Cardiac septum (tissue), 1 donor: ENCODE data around the gene MMP27. TPM values are rescaled to one million over a fixed set of nuclear protein-coding genes. Genes with fewer than 3 reads are reported as not detected.

Experiments
- DNase-seq: peaks from one replicate; pipeline ENCODE4 v3.0.0-alpha.2; 2020; ENCODE audit warnings: low spot score
- intact Hi-C: fragments of 100-400 bp; cut with DNase I; formaldehyde crosslinking; loops from one replicate; pipeline ENCODE4 v1.14.0; 2022
- total RNA-seq: library from RNA; stranded (reverse); fragmentation: NEBNext Ultra II Directional; extraction: Animal tissue kit (Norgen Biotek cat#: 25700); gene quantifications from one replicate; pipeline ENCODE4 v1.2.1, GENCODE V29; 2021
- donor health status: DM: no; HTN: no; CAD: no.

The MMP27 gene
- total RNA-seq, 1 donor from 2014 or later, result not detected

DNA sequence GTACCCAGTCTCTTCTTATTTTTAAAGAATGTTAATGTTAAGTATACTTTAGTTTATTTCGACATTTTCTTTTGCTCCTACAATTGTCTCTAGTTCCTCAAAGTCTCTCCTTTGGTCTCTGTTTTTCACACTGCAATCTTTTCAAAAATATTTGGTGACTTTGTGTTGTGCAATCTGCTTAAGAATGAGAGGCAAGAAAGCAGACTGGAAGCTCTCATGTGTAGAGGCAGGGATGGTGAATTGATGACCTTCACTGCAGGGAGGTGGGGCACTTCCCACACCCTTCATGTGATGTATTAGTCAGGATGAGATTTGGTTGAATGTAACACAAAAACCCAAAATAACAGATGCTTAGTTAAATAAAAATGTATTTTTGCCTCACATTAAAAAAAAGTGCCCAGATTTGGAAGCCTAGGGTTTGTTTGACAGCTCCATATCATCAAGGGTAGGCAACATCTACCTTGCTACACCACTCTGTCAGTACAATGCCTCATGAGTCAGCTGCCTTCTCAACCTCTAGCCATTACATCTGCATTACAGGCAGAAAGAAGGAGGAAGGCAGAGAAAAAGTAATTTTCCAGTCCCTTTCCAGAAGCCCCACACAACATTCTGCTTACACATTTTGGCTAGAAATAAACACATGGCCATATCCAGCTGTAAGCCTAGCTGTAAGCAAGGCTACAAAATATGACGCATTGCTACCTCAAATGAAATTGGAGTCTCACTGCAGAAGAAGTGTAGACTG is 3.8 kb upstream of the MMP27 start:
- intact Hi-C loops, result no loop called here
- no peak for DNase-seq

DNA sequence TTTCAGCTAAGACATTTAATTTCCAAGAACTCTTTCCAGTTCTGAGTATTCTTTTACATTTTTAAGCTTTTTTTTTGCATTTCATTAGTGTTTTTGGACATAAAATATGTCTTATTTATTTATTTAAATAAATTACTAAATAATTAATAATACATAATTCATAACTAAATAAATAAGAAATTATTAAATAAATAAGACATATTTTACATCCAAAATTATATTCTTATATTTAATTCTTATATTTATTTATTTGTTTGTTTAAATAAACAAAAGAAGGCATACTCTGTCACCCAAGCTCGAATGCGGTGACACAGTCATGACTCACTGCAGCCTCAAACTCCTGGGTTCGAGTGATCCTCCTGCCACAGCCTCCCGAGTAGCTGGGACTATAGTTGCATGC is 3.1 kb upstream of the MMP27 start:
- DNase-seq, result no peak
- intact Hi-C loops, result no loop called here

DNA sequence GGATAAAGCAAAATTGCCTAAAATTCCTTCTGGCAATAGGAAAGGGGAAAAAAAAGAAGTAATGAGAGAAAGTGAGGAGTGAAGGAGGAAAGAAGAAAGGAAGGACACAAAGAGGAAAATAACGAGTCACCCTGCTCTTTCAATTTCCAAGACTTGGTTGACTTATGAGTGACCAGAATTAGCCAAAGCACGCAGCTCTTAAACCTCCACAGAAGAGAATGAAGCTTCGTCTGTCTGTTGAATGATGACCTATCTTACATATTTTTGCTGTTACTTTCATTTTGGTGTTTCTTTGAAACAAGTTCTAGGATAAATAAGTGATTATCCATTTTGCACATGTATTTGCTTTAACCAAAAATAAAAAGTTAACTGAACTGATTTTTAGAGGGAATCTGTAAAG is 728 bp downstream of the MMP27 start:
- DNase-seq, result no peak
- intact Hi-C loops, result no loop called here

DNA sequence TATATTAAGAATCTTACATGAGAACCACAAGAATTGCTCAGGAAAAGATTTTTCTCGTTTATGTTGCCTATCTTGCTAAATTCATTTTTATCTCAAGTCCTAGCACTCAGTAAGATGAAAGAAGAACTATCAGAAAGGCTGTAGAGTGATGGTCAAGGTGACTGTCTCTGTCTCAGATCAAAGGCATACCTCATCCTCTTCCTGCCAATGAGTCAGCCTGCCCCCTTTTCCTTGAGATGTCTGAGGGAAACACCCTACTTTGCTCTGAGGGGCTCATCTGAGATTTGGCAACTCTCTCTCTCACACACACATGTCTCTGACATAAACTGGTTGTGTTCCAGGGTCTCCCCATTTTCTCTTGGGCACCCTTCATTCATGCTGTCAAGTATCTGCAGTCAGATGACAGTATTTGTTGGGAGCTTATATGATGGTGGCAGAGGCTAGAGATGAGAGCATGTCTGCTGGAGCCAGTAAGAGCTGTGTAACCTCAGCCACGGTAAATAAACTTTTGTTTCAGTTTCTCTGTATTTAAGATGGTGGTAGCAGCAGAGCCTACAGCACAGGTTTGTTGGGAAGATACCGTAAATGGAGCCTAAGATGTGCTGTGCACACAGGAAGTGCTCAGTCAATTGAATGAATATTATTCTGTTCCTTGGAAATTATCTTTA is 1.6 kb downstream of the MMP27 start:
- no peak for DNase-seq

DNA sequence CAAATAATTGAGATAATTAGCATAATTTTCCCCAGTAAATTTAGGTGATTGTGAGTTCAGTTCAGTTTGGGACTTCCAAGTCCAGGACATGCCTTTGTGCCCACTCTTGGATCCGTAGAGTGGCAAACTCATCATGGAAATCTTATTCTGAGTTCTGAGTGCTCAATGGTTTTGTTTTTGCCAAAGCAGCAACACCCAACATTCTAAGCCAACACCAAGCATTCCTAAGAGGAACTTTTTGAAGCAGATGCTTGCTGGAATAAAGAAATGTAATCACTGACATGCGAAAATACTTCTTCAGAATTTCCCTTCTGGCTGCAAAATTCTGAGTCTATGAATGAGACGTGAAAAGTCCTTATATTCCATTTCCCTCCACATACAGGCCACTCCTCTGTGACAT is 10.4 kb downstream of the MMP27 start:
- no peak for DNase-seq
- intact Hi-C loops, result no loop called here

More for the DNA sequence above, 1.6 kb downstream of the MMP27 start:
- intact Hi-C loops, result no loop called here

DNA sequence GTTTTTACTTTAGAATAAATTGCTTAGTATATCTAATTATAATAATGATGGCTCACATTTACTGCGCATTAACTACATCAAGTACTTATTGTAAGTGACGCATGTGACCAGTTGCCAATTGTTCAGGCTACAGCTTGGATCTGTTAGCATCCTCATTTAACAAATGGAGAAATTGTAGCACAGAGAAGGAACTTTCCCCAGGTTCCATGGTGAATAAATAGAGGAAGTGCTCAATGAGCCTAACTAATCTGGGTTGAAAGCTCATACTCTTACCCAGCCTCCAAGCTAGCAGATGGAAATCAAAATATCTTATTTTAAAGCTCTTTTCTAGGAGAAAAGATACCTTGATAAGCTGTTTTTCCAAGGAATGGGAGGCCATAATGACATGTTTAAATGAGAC is 19.8 kb downstream of the MMP27 start:
- no peak for DNase-seq
- intact Hi-C loops, result no loop called here

DNA sequence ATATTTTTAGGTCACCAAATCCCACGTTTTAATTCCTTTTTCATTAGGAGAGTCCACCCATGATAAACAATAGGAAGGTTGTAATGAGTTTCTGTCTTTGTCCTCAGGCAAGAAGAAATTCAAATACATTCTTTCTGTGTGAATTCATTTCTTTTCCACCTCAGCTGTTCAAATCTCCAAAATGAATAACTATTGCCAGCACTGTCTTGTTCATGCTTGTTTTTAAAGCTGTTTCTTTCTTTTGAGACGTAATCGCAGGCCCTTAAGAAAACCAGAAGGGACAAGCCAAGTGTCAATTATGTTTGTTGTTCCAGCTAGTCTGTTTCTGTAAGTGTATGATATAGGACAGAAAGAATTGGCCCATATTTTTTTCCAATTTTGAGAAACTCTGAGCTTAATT is 20.2 kb downstream of the MMP27 start:
- DNase-seq, result no peak
- intact Hi-C loops, result no loop called here

DNA sequence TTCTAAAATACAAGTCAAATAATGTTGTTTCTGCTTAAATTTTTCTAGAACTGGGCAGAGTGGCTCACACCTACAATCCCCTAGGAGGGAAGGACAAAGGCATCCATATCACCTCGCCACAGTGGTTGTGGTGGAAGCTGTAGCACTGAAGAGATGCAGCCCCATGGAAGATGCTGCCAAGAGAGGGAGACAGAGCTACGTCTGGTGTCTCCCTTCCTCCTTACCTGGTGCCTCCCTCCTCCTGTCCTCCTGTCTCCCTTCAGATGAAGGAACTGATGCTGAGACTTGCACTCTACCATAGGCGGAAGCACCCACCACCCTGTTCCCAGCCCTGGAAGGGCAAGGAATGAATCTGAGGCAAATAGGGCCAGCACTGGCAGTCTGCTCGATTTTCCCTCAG is 22.3 kb downstream of the MMP27 start:
- intact Hi-C loops, result no loop called here
- no peak for DNase-seq

DNA sequence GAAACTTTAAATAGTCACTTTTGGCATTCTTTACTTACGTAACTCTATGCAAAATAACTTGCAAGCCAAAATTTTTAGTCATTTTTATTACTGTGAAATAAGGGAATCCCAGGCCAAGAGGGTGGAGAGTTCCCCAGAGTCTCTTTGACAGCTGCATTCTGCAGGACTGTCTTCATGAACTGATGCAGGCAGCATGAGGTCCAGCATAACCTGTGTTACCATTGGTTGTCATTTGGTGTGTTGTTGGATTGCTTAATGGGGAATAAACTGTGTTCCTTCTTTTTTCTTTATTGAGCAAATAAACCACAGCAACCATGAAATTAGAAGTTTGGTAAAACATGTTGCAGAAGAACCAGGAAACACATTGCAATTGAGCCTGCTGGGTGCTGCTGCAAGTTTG is 24.6 kb downstream of the MMP27 start:
- no peak for DNase-seq
- intact Hi-C loops, result no loop called here

DNA sequence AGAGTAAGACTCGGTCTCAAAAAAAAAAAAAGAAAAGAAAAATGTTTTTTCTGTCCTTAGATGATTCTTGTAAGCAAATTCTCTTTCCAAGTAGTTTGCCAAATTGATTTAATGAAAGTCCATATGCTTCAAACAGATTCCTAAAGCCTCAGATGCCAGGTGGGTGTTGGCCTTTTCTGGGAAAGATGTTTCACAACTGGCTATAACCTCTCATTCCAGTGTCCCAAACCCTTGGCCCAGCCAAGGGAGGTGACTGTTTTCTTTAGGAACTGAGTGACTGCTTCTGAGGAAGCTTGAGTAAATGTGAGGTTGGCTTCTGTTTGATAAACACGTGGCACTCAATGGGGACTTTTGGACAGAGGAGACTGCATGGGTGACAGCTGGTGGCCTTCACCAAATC is 27.5 kb downstream of the MMP27 start:
- no peak for DNase-seq
- intact Hi-C loops, result no loop called here

DNA sequence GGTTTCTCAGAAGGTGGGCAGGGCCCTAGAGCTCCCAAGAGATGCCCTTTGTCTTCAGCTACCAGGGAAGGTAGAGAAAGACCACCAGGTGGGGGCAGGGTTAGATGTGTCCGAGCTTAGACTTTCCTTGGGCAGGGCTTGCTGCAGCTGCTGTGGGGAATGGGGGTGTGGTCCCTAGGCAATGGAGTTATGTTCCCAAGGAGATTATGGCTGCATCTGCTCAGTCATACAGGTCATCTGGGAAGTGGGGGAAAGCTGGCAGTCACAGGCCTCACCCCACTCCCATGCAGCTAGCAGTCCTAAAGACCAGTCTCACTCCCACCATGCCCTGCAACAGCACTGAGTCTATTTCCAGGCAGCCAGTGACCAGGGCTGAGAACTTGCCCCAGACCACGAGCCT is 29.5 kb downstream of the MMP27 start:
- no peak for DNase-seq
- intact Hi-C loops, result no loop called here

DNA sequence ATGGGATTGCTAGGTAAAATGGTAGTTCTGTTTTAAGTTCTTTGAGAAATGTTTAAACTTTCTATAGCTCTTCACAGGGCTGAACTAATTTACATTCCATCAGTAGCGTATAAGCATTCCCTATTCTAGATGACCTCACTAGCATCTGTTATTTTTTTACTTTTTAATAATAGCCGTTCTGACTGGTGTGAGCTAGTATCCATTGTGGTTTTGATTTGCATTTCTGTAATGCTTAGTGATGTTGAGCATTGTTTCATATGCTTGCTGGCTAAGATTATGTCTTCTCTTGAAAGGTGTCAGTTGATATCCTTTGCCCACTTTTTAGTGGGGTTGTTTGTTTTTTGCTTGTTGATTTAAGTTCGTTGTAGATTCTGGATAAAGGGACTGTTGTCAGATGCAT is 35.9 kb downstream of the MMP27 start:
- no peak for DNase-seq
- intact Hi-C loops, result loop anchor here (5.0 kb wide), 1 partner anchor 172 kb away; no protein-coding TSS in a partner anchor

DNA sequence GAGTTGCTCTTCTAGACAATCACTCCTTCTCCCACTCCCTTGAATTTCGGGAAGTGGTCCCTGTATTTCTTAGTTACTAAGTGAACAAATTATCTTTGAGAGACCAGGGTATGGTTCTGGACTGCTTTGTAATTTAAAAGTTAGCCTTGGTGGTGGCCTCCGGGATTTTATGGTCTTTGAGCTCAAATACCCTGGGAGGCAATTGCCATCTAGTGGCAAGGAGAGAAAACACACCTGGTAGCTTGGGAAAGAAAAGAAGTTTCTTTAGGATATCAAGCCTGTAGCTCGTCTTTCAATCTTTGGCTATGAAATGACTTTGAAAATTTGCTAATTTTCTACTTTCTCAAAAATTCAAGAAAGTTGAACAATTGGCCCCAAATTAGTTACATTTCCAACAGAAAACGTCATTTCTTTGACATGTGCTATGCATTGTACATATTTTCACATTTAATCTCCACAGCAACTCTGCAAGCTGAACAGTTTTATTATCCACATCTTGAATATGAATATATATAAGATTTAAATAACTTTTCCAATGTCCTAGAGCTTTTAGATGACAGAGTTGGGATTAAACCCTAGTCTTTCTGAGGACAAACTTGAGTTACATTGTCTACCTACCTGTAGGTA is 39.1 kb downstream of the MMP27 start:
- no peak for DNase-seq
- intact Hi-C loops, result loop anchor here (5.0 kb wide), 1 partner anchor 169 kb away; no protein-coding TSS in a partner anchor

DNA sequence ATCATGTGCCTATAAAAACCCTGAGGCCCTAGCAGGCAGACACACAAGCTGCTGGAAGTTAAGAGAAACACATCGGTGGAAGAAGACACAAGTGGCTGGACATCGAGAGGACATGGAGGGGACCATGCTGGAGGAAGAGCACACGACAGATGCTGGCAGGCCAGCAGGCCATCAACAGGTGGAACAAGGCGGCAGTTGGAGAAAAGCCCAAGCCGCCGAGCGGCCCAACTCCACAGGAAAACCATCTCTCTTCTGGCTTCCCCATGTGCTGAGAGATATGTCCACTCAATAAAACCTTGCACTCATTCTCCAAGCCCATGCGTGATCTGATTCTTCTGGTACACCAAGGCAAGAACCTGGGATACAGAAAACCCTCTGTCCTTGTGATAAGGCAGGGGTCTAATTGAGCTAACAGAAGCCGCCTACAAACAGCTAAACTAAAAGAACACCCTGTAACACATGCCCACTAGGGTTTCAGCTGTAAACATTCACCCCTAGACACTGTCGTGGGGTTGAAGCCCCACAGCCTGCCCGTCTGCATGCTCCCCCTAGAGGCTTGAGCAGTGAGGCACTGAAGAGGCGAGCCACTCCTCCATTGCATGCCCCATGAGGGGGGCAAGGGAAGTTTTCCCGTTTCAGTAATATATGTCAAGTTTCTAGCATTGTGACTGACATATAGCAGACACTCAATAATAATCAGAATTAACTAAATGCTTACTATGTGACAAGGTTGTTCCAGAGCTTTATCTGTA is 41.4 kb downstream of the MMP27 start:
- no peak for DNase-seq
- intact Hi-C loops, result no loop called here

DNA sequence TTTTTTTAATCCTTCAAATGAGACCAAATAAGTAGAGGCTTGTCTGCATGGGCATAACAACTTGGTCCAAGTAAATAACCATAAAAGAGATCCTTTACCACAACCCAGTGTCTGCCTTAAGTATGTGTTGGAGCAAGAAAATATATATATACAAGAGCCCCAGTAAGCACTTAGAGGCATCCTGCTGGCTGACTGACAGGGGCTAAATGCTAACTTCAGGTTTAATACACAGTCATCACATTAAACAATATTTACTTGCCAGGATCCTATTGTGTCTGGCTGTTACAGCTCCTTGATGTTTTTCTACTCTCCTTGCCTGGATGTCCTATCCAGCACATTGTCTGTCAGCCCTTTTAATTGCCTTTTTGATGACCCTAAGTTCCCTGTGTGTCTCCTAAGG is 43.0 kb downstream of the MMP27 start:
- DNase-seq, result no peak
- intact Hi-C loops, result no loop called here

DNA sequence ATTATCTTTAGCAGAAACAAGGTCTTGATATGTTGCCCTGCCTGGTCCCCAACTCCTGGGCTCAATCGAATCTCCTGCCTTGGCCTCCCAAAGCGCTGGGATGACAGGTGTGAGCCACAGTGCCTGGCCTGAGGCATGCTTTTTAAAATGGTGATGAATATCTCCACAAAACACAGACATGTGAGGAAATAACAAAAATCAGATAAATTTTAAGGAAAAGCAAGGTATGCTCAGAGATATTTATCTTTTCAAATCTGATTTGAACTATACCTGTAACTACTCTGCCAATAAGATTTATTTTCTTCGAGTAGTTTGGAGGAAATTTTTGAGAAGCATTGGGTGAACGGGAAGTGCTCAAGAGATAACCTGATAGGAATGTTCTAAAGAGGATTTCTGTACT is 44.5 kb downstream of the MMP27 start:
- DNase-seq, result no peak
- intact Hi-C loops, result no loop called here

DNA sequence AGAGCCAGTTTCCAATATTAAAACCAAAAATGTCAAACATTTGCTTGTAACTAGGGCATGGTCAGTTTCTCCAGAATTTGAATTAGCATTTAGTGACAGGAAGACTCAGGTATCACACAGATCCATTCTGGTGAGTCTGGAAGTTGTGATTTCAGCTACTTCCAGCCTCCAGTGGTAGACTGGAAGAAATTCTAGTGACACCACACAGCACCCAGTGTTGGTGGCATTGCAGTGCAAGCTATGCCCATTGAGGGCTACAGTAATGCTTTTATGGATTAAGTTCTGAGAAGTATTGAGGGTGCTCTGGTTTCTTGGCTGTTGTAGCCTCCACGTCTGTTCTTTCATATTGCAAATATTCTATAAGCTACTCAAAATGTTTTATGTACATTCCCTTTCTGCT is 49.0 kb downstream of the MMP27 start:
- intact Hi-C loops, result no loop called here
- DNase-seq, result no peak

DNA sequence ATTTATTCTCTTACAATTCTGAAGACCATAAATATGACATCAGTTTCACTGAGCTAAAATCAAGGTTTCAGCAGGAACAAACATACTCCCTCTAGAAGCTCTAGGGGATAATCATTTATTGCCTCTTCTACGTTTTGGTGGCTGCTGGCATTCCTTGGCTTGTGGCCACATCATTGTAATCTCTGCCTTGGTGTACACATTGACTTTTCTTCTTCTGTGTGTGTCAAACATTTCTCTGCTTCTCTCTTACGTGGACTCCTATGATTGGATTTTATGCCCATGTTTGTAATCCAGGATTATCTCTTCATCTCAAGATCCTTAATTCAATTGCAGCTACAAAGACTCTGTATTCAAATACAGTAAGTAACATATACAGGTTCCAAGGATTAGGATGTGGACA is 50.0 kb downstream of the MMP27 start:
- intact Hi-C loops, result no loop called here
- DNase-seq, result no peak

DNA sequence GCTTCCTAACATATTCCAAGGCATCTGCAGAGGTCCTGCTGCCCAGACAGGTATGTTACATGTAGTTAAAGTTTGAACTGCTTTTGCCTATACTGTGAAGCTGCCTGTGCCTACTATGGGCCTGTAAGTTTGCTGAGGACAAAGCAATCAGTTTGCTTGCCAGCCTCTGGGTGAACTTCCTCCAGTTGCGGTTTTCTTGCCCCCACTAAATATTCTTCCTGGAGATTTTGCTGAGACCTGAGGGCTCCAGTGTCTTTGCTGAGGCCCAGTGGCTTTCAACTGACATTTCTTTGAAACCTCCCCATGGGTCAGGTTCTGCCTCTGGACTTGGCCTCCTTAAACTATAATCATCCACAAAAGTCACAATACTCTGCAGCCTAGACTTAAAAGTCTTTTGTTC is 50.8 kb downstream of the MMP27 start:
- DNase-seq, result no peak
- intact Hi-C loops, result no loop called here

DNA sequence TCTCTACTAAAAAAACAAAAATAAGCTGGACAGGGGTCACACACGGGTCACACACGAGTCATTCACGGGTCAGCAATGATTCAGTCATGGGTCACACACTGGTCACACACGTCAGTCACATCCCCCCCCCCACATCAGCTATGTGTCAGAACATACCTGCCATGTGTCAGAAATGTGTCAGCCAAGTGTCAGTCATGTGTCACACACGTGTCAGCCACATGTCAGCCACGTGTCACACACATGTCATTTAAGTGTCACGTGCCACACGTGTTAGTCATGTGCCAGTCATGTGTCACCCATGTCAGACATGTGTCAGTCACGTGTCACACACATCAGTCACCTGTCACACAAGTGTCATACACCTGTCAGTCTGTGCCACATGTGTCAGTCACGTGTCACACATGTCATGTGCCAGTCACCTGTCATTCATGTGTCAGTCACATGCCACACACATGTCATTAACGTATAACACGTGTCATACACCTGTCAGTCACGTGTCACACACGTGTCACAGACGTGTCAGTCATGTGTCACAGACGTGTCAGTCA is 51.8 kb downstream of the MMP27 start:
- intact Hi-C loops, result no loop called here
- no peak for DNase-seq
